GM19452 (cell line): Measurements from ENCODE around the gene WAC.
"Not testable (repeated sequence)": the region's sequence is repeated elsewhere in the genome, so short reads cannot be mapped to it uniquely, and the experiment has no call there.

Experiments used
- ATAC-seq: cut with Tn5 transposase; IDR thresholded peaks from one replicate; pipeline ENCODE4 v1.9.1; 2021; ENCODE audit not compliant: unreplicated experiment

The WAC gene

DNA sequence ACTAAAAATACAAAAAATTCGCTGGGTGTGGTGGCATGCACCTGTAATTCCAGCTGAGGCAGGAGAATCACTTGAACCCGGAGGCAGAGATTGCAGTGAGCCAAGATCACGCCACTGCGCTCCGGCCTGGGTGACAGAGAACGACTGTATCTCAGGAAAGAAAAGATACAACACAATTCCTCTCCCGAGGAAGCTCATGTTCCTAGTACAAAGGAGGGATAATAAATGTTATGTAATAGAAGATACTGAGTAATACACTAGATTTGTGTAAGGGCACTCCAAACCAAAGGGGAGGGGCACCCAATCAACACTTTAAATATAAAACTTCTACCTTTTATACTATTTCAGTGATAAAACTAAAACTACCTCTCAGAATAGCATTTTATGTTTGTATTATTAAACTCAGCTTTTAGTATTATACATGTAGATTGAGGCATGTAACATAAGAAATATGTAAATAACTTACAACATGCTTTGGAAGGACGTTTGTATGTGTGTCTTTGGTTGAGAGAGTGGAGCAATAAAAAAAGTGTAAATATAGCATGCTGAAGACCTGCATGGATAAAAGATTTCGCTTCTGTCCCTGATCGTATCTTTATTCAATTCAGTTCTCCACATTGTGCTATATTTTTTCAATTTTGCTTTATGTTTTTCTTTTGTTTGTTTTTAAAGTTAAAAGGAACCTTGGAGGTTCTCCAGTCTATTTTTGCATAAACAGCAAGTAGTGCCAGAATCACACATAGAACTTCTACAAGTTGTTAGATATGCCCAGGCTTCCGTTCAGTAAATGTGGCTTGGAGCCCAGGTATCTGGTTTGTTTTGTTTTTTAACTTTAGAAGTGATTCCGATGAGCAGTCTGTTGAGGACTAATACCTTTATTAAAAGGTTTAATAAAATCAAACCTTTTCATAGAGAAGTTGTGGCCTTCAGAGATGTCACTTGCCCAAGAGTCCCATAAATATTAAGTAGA lies 71.9 kb downstream of the WAC start:
- no peak for ATAC-seq

DNA sequence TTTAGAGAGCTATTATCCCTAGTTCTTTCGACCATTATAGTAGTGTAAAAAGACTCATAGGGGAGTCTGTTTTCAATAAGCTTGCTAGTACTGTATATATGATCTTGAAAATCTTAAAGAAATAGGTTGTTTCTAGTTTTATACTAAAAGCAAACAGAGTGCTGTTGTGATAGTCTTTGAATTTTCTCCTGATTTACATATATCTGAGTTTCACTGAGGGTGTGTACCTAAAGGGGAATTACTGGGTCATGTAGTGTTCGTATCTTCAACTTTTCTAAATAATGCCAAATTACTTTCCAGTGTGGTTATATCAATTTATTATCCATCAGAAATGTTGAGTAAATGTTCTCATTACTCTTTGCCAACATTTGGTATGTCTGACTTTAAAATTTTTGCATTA lies 73.7 kb downstream of the WAC start:
- ATAC-seq = no peak

DNA sequence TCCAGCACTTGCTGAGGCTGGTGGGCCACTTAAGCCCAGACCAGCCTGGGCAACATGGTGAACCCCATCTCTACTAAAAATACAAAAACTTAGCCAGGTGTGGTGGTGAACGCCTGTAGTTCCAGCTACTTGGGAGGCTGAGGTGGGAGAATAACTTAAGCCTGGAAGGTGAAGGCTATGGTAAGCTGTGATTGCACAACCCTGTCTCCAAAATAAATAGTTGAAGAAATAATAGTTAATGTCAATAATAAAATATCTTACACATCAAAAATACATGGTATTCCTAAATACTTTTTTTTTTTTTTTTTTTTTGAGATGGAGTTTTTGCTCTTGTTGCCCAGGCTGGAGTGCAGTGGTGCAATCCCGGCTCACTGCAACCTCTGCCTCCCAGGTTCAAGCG lies 76.7 kb downstream of the WAC start:
- ATAC-seq = not testable (repeated sequence)

DNA sequence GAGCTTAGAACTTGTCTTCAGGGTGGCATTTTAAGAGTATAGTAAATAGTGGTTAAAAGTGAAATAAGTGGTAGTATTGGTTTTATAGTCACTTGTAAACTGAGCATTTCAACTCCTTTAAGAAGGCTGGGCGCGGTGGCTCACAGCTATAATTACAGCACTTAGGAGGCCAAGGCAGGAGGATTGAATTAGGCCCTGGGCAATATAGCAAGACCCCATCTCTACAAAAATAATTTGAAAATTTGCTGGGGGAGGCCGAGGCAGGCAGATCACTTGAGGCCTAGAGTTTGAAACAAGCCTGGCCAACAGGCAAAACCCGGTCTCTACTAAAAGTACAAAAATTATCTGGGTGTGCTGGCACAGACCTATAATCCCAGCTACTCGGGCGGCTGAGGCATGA lies 80.0 kb downstream of the WAC start:
- no peak for ATAC-seq

DNA sequence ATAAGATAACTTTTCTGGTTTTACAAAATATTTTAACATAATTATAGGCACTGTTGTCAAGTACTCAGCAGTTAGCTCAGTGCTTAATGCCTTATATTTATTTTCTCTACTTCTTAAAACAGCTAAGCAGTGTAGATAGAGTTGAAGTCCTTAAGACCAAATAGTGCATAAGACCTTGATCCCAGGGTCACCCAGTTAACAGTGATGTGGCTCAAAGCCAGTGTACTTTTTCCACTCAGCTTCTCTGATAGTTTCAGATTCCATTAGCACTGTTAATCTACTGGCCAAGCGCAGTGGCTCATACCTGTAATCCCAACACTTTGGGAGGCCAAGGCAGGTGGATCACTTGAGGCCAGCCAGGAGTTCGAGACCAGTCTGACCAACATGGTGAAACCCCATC lies 83.6 kb downstream of the WAC start:
- no peak for ATAC-seq

DNA sequence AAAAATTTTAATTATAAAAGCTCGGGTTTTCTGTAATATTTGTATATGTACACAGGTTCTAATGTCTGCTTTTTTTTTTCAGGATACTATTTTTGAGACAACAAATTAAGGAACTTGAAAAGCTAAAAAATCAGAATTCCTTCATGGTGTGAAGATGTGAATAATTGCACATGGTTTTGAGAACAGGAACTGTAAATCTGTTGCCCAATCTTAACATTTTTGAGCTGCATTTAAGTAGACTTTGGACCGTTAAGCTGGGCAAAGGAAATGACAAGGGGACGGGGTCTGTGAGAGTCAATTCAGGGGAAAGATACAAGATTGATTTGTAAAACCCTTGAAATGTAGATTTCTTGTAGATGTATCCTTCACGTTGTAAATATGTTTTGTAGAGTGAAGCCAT lies 86.5 kb downstream of the WAC start:
- no peak for ATAC-seq

DNA sequence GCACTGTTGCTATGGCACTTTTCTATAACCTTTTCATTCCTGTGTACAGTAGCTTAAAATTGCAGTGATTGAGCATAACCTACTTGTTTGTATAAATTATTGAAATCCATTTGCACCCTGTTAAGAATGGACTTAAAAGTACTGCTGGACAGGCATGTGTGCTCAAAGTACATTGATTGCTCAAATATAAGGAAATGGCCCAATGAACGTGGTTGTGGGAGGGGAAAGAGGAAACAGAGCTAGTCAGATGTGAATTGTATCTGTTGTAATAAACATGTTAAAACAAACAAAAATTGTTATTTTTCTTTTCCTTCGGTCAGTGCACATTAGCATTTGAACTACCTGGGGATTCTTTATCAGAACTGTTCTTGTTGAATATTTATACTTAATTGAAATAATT lies 87.3 kb downstream of the WAC start:
- no peak for ATAC-seq

DNA sequence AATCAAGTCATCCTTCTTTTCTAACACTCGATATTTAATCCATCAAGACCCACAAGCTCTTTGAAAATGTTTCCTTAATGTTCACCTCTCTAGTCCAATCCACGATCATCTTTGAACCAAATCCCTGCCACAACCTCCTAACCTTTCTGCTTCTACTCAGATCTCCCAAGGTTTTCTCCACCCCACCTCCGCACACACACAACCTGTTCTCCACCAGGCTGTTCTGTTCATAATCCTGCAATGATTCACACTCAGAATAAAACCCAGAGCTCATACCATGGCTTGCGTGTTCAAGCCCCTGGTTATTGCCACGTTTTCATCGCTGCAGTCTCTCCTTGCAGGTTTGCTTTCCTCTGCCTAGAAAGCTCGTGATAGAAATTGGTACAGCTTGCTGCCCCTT lies 90.6 kb downstream of the WAC start:
- ATAC-seq = no peak

DNA sequence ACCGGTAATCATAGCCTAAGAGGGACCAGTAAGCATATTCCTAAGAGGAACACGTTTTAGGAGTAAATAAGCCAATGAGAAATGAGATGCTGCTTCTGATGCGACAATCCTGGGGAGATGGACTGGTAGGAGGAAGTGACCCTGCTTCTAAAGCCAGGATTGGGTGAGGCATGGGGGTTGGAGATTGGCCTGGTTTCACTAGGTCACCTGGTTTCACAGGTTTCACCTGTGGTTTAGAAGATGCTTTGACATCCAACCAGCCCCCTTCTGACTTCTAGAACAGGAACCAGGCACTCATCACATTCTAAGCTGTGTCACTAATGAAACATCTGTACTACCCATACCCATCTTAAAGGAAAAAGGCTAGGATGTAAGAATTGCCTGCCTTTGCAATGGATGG lies 91.4 kb downstream of the WAC start:
- ATAC-seq = peak; percentile 59

DNA sequence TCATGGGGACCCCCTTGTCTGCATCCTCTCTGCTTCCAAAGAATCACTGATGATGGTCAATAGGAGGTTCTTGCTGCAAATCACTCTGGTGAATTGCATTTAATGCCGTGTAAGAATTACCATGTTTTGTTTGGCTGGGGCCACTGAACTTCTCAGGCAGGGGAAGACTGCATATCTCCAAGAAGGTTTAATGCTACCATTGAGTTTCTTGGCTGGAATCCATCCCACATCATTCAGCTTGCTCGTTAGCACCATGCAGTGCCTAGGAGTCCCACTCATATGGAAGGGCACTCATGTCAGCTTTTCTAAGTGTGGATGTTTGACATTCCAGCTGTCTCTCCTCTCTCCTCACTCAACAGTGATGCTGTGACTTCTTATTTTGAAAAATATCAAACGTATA lies 94.2 kb downstream of the WAC start:
- ATAC-seq = no peak

DNA sequence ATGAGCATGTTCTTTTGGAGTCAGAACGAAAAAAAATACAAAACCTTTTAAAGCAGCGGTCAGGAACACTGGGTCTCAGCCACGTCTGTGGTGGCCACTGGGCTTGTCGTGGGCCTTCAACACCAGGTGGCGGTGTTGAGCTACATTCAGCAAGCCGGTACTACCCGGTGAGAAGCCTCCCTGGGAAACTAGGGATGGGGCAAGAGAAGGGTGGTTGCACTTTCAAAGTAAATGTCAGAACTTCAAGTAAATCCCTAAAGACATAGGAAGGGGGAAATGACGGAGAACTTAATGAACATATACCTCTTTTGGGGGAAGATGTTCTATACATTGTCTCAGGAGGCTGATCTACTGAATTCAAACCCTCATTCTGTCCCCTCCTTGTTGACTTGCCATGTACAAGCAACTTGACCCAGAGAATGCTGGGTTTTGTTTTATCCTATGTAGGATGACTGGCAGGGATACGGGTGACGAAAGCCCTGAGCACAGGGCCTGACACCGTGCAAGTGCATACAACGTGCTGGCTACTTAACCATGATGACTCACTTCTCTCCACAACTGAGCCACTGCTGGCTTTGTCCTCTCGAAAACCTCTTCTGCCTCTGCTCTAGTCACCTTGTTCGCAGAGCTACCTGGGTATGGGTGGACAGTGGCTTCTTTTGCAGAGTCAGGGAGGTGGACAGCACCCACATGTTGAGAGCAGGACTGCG lies 95.4 kb downstream of the WAC start:
- no peak for ATAC-seq

DNA sequence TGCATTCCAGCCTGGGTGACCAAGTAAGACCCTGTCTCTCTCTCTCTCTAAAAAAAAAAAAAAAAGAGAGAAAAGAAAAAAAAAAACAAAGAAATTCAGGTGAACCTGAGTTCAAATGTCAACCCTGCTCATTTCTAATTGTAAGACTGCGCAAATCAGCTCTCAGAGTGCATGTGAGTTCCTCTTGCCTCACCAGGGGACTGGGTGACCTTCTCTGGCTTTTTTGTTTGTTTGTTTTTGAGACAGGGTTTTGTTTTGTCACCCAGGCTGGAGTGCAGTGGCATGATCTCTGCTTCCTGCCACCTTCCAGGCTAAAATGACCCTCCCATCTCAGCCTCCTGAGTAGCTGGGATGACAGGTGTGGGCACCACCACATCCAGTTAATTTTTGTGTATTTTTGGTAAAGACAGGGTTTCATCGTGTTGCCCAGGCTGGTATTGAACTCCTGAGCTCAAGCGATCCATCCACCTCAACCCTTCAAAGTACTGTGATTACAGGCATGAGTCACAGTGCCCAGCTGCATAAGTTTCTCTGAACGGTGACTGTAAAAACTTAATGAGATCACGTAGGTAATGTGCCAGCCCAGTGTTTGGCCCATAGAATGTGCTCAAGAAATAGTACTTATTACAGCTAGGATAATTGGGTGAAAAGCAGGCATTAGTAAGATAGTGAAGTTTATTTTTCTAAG lies 99.1 kb downstream of the WAC start:
- ATAC-seq = no peak

DNA sequence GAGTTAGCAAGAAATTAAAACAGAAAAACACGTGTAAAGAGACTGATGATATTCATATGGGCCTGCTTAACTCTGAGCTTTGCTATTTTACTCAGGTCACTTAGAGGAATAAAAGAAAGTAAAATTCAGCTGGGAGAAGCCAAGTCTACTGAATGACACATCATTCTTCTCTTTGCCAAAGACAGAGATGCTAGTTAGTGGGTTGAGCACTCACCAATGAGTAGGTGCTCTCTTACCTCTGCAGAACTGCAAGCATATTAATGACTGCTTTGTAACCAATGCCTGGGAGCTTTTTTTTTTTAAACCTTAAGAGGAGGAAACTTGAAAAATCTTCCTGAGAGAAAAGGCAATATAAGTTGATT lies 99.6 kb downstream of the WAC start:
- ATAC-seq = no peak

DNA sequence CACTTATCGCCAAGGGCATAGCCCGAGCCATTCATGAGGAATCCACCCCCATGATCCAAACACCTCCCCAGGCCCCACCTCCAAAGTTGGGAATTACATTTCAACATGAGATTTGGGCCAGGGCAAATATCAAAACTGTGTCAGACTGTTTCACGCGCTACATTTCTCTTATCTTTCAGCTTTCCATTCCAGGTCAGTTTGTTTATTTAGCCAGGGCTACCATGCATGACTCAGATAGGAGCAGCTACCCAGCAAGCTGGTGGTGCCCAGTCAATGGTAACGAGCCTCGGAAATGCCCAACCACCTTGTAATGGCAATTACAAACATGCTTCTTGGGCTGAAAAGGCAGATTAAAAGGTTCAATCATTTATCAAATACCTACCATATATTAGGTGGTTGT lies 100.8 kb downstream of the WAC start:
- no peak for ATAC-seq

DNA sequence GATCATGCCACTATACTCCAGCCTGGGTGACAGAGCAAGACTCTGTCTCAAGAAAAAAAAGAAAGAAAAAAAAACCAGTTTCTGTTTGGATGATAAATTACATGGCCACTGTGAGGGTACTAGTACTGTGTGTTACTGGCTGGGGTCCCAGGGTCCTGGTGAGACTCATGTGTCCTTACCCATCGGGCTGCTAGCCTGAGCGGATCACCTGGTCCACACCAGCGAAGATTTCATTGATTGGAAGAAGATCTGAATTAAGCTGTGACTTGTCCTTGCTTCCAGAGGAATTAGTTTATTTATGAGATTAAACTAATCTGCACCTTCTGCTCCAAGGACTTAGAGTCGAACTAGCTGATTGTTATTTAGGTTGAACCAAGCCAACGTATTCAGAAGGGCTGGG lies 104.4 kb downstream of the WAC start:
- ATAC-seq = no peak

DNA sequence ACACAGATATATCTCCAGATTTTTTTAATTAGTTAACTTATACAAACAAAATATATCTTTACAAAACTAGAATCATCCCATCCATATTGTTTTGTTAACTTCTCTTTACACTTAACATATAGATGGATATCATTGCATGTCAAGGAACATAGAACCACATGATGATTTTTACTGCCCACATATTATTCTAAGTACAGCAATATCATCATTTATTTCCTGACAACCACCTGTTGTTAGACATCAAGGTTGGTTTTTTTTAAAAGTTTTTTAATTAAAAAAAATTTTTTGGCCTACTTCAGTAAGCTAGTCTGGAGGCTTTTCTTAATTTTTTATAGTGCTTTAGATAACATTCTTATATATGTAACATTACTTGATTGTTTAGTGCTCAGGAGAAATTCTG lies 105.5 kb downstream of the WAC start:
- no peak for ATAC-seq

DNA sequence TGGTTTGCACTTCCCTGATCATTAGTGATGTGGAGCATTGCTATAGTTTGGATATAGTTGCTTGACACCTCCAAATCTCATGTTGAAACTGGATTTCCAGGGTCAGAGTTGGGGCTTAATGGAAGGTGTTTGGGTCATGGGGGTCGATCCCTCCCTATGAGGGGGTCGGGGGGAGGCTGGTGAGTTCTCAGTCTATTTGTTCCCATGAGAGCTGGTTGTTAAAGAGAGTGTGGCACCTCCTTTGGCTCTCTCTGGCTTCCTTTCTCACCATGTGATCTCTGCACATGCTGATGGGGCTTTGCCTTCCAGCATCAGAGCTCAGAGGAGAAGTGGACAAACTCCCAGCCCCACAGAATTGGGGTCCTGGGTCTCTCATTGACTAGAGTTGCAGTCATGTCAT lies 107.6 kb downstream of the WAC start:
- ATAC-seq = no peak

DNA sequence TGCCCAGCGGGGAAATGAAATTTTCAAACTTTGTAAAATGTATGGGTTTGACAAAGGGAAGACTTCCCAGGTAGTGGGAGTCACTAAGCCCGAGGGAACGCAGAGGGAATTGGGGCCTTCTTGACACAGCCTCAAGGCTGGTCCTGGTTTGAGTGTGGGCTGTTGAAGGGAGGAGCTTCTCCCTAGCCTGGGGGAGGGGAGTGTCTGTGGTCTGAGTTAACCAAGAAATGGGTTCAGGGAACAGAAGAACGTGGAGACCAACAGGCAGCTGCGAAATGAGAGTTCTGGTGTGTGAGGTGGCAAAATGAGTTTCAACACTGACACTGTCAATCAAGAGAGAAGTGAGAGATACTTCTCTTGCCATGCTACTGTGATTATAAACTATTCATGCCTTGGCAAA lies 111.7 kb downstream of the WAC start:
- no peak for ATAC-seq

DNA sequence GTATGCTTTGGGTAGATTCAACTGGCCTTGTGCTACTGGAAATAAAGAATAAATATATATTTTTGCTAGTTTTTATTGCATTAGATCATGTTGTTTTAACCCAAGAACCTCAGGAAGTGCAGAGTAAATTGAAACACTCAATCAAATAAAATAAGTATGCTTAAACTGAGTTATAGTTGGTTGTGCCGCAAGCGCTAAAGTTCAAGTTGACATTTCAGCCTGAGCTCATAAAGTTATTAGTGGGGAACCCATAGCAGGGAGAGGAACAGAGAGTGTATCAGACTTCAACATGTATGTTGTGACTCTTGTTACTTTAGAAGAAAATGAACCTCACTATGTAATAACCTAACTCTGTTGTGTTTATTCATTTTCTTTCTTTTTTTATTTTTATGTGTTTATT lies 119.2 kb downstream of the WAC start:
- no peak for ATAC-seq

DNA sequence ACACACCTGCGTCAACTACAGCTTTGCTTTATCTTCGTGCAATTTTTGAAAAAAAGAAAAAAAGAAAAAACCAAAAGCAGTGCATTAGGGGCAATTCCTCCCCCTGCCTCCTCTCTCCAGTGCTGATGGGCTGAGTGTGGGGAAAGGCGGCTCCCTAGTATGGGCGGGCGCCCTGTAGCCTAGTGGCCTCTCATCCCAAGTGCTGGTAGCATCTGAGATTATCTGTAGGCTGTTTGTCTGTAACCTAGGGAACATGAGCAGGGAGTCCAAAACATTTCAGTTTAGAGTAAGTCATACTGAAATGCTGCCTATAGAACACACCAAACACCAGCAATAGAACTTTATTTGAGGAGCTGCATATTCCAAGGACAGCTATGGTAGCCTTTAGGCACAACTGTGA lies 119.8 kb downstream of the WAC start:
- ATAC-seq = no peak

DNA sequence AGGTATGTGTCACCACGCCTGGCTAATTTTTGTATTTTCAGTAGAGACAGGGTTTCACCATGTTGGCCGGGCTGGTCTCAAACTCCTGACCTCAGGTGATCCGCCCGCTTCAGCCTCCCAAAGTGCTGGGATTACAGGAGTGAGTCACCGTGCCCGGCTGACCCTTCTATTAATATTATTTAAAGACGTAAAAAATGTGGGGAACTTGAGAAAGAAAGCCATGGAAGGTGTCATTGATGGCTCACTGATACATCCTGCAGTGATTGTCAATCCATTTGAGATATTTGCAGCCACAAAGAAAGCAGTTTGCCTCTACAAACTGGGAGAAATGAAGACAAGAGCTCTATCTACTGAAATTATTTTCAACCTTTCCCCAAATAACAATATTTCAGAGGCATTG lies 125.9 kb downstream of the WAC start:
- ATAC-seq = not testable (repeated sequence)

DNA sequence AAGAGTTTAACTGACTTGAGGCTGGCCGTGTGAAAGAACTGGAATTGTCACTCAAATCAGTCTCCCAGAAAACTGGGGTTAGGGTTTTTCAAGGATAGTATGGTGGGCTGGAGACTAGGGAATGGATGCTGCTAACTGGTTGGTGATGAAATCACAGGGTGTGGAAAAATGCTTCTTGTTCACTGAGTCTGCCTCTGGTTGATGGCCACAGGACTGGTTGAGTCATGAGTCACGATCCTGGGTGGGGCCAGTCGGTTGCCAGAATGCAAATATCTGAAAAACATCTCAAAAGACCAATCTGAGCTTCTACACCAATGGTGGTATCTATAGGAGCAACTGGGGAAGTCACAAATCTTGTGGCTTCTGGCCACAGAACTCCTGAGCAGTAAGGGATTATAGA lies 128.1 kb downstream of the WAC start:
- ATAC-seq = no peak
